ENCODE data around the gene KCNAB2. TPM values are rescaled to one million over a fixed set of nuclear protein-coding genes. Genes with fewer than 3 reads are reported as not detected.

KCNAB2 gene
- total RNA-seq, 1 donor from 2014 or later: 17.9 TPM

DNA sequence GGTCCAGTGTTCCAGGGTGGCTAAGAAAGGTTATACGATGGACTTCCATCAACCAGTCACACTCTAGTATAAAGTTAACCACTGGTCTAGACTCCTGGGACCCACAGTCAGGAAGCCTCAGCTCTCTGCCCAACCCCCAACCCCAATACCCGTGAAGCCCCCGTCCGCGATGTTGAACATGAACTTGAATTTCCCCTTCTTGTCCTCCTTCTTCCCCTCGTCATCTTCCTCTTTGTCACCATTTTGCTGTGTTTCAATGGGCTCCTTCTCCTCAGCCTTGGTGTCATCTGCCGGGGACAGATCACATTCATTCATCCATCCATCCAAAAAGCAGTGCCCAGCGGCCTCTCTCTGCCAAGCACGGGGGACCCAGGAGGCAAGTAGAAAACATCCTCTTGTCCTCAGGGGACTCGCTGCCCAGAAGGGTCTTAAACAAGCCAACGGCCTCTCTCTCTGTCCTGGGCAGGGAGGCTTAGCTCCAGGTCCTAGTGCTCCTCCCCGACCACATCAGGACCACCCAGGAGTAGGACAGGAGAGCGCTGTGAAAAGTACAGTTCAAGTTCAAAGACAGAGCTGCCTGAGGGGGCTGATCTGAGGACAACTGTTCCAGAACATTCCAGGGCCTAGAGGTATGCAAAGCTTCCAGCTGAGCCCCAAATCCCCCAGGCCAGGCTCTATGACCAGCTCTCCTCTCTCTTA lies 66.5 kb downstream of the KCNAB2 start:
- H3K9me3 ChIP-seq: no peaks in the 10 kb centered on the region
- no peak overlapping the region for H3K27ac ChIP-seq
- no peaks in the 10 kb centered on the region for H3K27me3 ChIP-seq
- H3K4me1 ChIP-seq: no peaks in the 10 kb centered on the region
- intact Hi-C loops (cut with DNase I): no loop called here
- no peaks in the 10 kb centered on the region for H3K36me3 ChIP-seq
- DNase-seq (ENCODE audit: low spot score in 2 of 2): no peak
- TF ChIP-seq, protein P1, sequence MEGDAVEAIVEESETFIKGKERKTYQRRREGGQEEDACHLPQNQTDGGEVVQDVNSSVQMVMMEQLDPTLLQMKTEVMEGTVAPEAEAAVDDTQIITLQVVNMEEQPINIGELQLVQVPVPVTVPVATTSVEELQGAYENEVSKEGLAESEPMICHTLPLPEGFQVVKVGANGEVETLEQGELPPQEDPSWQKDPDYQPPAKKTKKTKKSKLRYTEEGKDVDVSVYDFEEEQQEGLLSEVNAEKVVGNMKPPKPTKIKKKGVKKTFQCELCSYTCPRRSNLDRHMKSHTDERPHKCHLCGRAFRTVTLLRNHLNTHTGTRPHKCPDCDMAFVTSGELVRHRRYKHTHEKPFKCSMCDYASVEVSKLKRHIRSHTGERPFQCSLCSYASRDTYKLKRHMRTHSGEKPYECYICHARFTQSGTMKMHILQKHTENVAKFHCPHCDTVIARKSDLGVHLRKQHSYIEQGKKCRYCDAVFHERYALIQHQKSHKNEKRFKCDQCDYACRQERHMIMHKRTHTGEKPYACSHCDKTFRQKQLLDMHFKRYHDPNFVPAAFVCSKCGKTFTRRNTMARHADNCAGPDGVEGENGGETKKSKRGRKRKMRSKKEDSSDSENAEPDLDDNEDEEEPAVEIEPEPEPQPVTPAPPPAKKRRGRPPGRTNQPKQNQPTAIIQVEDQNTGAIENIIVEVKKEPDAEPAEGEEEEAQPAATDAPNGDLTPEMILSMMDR (IDR thresholded peaks at IDR 0.05): no peak
- no peak overlapping the region for H3K4me3 ChIP-seq

DNA sequence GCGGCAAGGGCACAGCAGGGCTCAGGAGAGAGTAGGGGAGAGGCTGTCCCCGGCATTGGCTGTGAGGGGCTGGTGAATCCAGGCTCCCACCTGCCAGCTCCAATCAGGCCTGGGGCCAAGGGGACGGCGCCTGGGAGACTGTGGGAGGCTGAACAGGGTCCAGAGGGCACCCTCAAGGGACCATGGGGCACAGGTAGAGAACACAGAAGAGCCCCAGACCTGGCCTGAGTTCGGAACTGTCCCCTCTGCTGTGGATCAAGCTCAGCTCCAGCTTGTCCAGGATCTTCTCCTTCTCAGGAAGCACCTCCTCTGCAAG lies 67.0 kb downstream of the KCNAB2 start:
- DNase-seq (ENCODE audit: low spot score in 2 of 2): no peak
- intact Hi-C loops (cut with DNase I): no loop called here
- no peak overlapping the region for H3K4me3 ChIP-seq
- TF ChIP-seq, protein P1 (IDR thresholded peaks at IDR 0.05): no peak
- H3K36me3 ChIP-seq: no peaks in the 10 kb centered on the region
- H3K27me3 ChIP-seq: no peaks in the 10 kb centered on the region
- H3K4me1 ChIP-seq: no peaks in the 10 kb centered on the region
- H3K27ac ChIP-seq: no peak overlapping the region
- no peaks in the 10 kb centered on the region for H3K9me3 ChIP-seq

DNA sequence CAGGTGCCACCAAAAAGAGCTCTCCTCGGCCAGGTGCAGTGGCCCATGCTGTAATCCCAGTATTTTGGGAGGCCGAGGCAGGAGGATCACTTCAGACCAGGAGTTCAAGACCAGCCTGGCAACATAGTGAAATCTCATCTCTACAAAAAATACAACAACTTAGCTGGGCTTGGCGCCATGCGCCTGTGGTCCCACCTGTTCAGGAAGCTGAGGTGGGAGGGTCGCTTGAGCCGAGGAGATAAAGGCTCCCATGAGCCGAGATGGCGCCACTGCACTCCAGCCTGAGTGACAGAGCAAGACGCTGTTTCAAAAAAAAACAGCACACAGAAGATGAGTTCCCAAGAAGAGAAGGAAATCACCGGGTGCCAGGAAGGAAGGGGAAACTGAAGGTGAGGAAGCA lies 67.4 kb downstream of the KCNAB2 start:
- Histone ChIP-seq H3K4me1 (no peaks in the 10 kb centered on the region), H3K36me3 (no peaks in the 10 kb centered on the region), H3K9me3 (no peaks in the 10 kb centered on the region), H3K4me3 (no peak overlapping the region), H3K27ac (no peak overlapping the region), H3K27me3 (no peaks in the 10 kb centered on the region)
- intact Hi-C loops (cut with DNase I): no loop called here
- TF ChIP-seq, protein P1 (IDR thresholded peaks at IDR 0.05): no peak
- DNase-seq (ENCODE audit: low spot score in 2 of 2): no peak

DNA sequence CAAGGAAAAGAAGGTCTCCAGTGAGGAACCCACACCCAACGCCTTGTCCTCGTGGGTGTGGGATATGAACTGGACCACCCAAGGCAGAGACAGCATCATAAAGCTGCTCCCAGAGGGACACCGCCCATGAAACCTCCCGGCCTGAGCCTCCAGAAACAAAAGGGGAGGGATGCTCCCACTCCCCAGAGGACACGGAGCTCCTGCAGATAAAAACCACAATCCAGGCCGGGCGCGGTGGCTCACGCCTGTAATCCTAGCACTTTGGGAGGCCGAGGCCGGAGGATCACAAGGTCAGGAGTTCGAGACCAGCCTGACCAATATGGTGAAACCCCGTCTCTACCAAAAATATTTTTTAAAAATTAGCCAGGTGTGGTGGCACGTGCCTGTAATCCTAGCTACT lies 68.1 kb downstream of the KCNAB2 start:
- H3K27ac ChIP-seq: no peak overlapping the region

DNA sequence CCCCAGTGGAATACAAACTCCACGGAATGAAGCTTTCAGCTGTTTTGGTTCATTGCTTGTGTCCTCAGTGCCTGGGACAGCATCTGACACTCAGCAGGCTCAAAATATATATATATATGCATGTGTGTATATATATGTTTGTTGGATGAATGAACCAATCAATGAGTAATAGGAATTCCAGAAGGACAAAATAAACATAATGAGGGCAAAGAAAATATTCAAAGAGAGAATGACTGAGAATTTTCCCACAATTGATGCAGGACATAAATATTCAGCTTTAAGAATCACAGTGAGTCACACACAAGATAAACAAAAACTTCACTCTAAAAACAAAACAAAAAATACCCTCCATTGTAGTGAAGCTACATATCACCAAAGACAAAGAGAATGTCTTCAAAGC lies 70.4 kb downstream of the KCNAB2 start:
- H3K9me3 ChIP-seq: no peaks in the 10 kb centered on the region
- intact Hi-C loops (cut with DNase I): no loop called here
- TF ChIP-seq, protein P1 (IDR thresholded peaks at IDR 0.05): no peak
- no peak overlapping the region for H3K27ac ChIP-seq
- no peak for DNase-seq (ENCODE audit: low spot score in 2 of 2)
- H3K27me3 ChIP-seq: no peaks in the 10 kb centered on the region
- H3K4me1 ChIP-seq: no peaks in the 10 kb centered on the region
- H3K36me3 ChIP-seq: no peaks in the 10 kb centered on the region
- no peak overlapping the region for H3K4me3 ChIP-seq

More for the DNA sequence above, 68.1 kb downstream of the KCNAB2 start:
- TF ChIP-seq, protein P1 (IDR thresholded peaks at IDR 0.05): no peak
- DNase-seq (ENCODE audit: low spot score in 2 of 2): no peak
- intact Hi-C loops (cut with DNase I): no loop called here
- Histone ChIP-seq H3K36me3 (no peaks in the 10 kb centered on the region), H3K9me3 (no peaks in the 10 kb centered on the region), H3K4me3 (no peak overlapping the region), H3K4me1 (no peaks in the 10 kb centered on the region), H3K27me3 (no peaks in the 10 kb centered on the region)

DNA sequence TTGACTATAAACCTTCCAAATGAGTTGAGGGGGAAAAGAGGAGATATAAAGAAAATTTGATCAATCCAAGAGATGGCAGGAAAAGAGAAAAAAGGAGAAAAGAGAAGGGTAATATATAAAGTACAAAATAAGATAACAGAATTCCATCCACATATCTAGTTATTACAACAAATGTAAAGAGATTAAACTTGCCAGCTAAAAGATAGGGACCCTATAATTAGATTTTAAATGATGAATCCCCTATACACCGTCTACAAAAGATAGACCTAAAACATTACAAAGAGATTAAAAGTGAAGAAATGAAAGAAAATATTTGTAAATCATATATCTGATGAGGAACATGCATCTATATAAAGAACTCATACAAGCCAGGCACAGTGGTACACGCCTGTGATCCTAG lies 71.4 kb downstream of the KCNAB2 start:
- H3K4me3 ChIP-seq: no peak overlapping the region
- TF ChIP-seq, protein P1 (IDR thresholded peaks at IDR 0.05): no peak
- no peaks in the 10 kb centered on the region for H3K9me3 ChIP-seq
- no peaks in the 10 kb centered on the region for H3K36me3 ChIP-seq
- no peak overlapping the region for H3K27ac ChIP-seq
- no peak for DNase-seq (ENCODE audit: low spot score in 2 of 2)
- no peaks in the 10 kb centered on the region for H3K27me3 ChIP-seq
- intact Hi-C loops (cut with DNase I): no loop called here
- H3K4me1 ChIP-seq: no peaks in the 10 kb centered on the region
